IMR-90 (cell line): ENCODE results near the gene HNRNPD. TPM values are rescaled to one million over a fixed set of nuclear protein-coding genes. Genes with fewer than 3 reads are reported as not detected.

ENCODE experiments used
- ATAC-seq: fragments of 200-7000 bp; cut with Tn5 transposase; 2 replicates; pipeline ENCODE4 v1.9.1; 2020; ENCODE audit warnings: low read depth, mild to moderate bottlenecking, moderate library complexity
- BruUV-seq: library from RNA; stranded (reverse); fragments of 400-500 nt; replicated peaks from 2 replicates; lab custom pipeline; 2021; lab: Mats Ljungman, UMichigan
- CTCF ChIA-PET: fragments of 300-600 bp; formaldehyde crosslinking; extraction: SDS; loops from one replicate; lab custom pipeline; 2021; ENCODE audit warnings: antibody characterized with exemption; lab: Yijun Ruan, JAX
- POLR2A ChIA-PET: fragments of 300-600 bp; sonication (Branson Sonifier 250); formaldehyde crosslinking; loops from one replicate; lab custom pipeline; 2022; ENCODE audit warnings: antibody characterized with exemption; ENCODE audit not compliant: unreplicated experiment; lab: Charles Lee
- DNase-seq: peaks from one replicate; pipeline ENCODE4 v3.0.0; 2013
- H2AFZ ChIP-seq: replicated peaks from 2 replicates; pipeline ENCODE3; 2013; ENCODE audit warnings: low read length, mild to moderate bottlenecking; ENCODE audit not compliant: poor library complexity
- H2AK5ac ChIP-seq: 2 replicates; pipeline ENCODE4 v1.6.1; 2013; ENCODE audit warnings: low read depth, low read length, inconsistent platforms
- H2AK9ac ChIP-seq: replicated peaks from 2 replicates; pipeline ENCODE3; 2013; ENCODE audit warnings: mild to moderate bottlenecking, low read depth, low read length, moderate library complexity; ENCODE audit not compliant: poor library complexity
- H2BK120ac ChIP-seq: 2 replicates; pipeline ENCODE4 v1.6.1; 2013; ENCODE audit warnings: low read depth, low read length, inconsistent platforms
- H2BK15ac ChIP-seq: 3 replicates; pipeline ENCODE4 v1.6.1; 2013; ENCODE audit warnings: low read depth, low read length, inconsistent platforms
- H2BK20ac ChIP-seq: 2 replicates; pipeline ENCODE4 v1.6.1; 2013; ENCODE audit warnings: low read depth, mild to moderate bottlenecking, inconsistent platforms, low read length, moderate library complexity
- H2BK5ac ChIP-seq: 2 replicates; pipeline ENCODE4 v1.6.1; 2013; ENCODE audit warnings: mild to moderate bottlenecking, low read depth, low read length, inconsistent platforms; ENCODE audit not compliant: poor library complexity, severe bottlenecking
- H3K14ac ChIP-seq: replicated peaks from 2 replicates; pipeline ENCODE4 v1.6.1; 2013; ENCODE audit warnings: low read depth, low read length, inconsistent platforms
- H3K18ac ChIP-seq: 2 replicates; pipeline ENCODE4 v1.6.1; 2013; ENCODE audit warnings: low read depth, low read length, control low read depth
- H3K23ac ChIP-seq: 2 replicates; pipeline ENCODE4 v1.6.1; 2013; ENCODE audit warnings: low read depth, low read length, inconsistent platforms
- H3K27ac ChIP-seq: 2 replicates; pipeline ENCODE4 v1.5.1; 2013; ENCODE audit warnings: mild to moderate bottlenecking, control low read depth, low read length; ENCODE audit not compliant: insufficient read depth
- H3K27me3 ChIP-seq: 2 replicates; pipeline ENCODE4 v1.6.1; 2013; ENCODE audit warnings: low read length; ENCODE audit not compliant: control insufficient read depth, insufficient read depth
- H3K36me3 ChIP-seq: 2 replicates; pipeline ENCODE4 v1.6.1; 2013; ENCODE audit warnings: low read length, mixed read lengths; ENCODE audit not compliant: control insufficient read depth, insufficient read depth
- H3K4ac ChIP-seq: 2 replicates; pipeline ENCODE4 v1.6.1; 2013; ENCODE audit warnings: low read depth, low read length, inconsistent platforms
- H3K4me1 ChIP-seq: 2 replicates; pipeline ENCODE4 v1.6.1; 2013; ENCODE audit warnings: low read length, mixed read lengths; ENCODE audit not compliant: control insufficient read depth, insufficient read depth
- H3K4me2 ChIP-seq: 2 replicates; pipeline ENCODE4 v1.6.1; 2013; ENCODE audit warnings: low read depth, mild to moderate bottlenecking, control low read depth, low read length, moderate library complexity
- H3K4me3 ChIP-seq: 2 replicates; pipeline ENCODE4 v1.5.1; 2013; ENCODE audit warnings: low read depth, mild to moderate bottlenecking, control low read depth, low read length, moderate library complexity; ENCODE audit not compliant: insufficient read depth
- H3K56ac ChIP-seq: 2 replicates; pipeline ENCODE4 v1.6.1; 2013; ENCODE audit warnings: low read length, inconsistent platforms; ENCODE audit not compliant: insufficient read depth; ENCODE audit errors: extremely low read depth
- H3K79me1 ChIP-seq, 2 experiments: 2 replicates each; pipeline ENCODE4 v1.6.1; 2013; ENCODE audit warnings: low read length in 2 of 2, inconsistent platforms in 1 of 2, low read depth in 1 of 2
- H3K9ac ChIP-seq: 2 replicates; pipeline ENCODE4 v1.6.1; 2013; ENCODE audit warnings: low read depth, low read length, control low read depth
- H3K9me1 ChIP-seq: 2 replicates; pipeline ENCODE4 v1.6.1; 2013; ENCODE audit warnings: low read length, inconsistent platforms; ENCODE audit not compliant: insufficient read depth
- H3K9me3 ChIP-seq: 2 replicates; pipeline ENCODE4 v1.6.1; 2013; ENCODE audit warnings: low read length; ENCODE audit not compliant: control insufficient read depth, insufficient read depth
- H4K20me1 ChIP-seq: 2 replicates; pipeline ENCODE4 v1.6.1; 2013; ENCODE audit warnings: low read length, inconsistent platforms; ENCODE audit not compliant: insufficient read depth
- H4K5ac ChIP-seq: 2 replicates; pipeline ENCODE4 v1.6.1; 2013; ENCODE audit warnings: mild to moderate bottlenecking, low read depth, low read length, control low read depth
- H4K8ac ChIP-seq, 2 experiments: 2 replicates each; pipeline ENCODE4 v1.6.1; 2013; ENCODE audit warnings: low read depth in 2 of 2, low read length in 2 of 2, control low read depth in 1 of 2, inconsistent platforms in 1 of 2
- H4K91ac ChIP-seq: 2 replicates; pipeline ENCODE4 v1.6.1; 2013; ENCODE audit warnings: low read depth, low read length, inconsistent platforms; ENCODE audit not compliant: insufficient read depth
- CEBPB ChIP-seq: IDR thresholded peaks from 2 replicates; pipeline ENCODE4 v1.6.1; 2012; ENCODE audit warnings: low read depth, low read length, improper control_type of control experiment
- WGBS, 2 experiments: methylation state at CpG; one replicate each; pipeline versions ENCODE4 v1.1.5 to v1.1.7; 2013; ENCODE audit warnings: missing lambda C conversion rate in 2 of 2; ENCODE audit not compliant: insufficient read length in 1 of 2; ENCODE audit errors: extremely low coverage in 2 of 2; 5-methylcytosine and 5-hydroxymethylcytosine counted together
- dilution Hi-C: fragments of 300-500 bp; cut with HindIII; formaldehyde crosslinking; loops from one replicate; pipeline ENCODE4 v1.14.3; 2018; ENCODE audit warnings: low sequenced_read_pairs; ENCODE audit not compliant: unreplicated experiment
- in situ Hi-C: fragments of 300-500 bp; cut with MboI; formaldehyde crosslinking; loops from 3 replicates; pipeline ENCODE4 v1.14.3; 2019; ENCODE audit warnings: low sequenced_read_pairs, inconsistent platforms, mixed read lengths
- intact Hi-C: fragments of 100-400 bp; cut with micrococcal nuclease; formaldehyde crosslinking; loops from 2 replicates; pipeline ENCODE4 v1.10.0; 2022
- polyA plus RNA-seq, 3 experiments: library from polyadenylated mRNA; depleted of rRNA; stranded (reverse); fragments of >200 nt; gene quantifications; 2 replicates each; pipeline ENCODE4 v1.2.3, GENCODE V29; 2012; ENCODE audit warnings: low replicate concordance in 1 of 3
- total RNA-seq: library from RNA; depleted of rRNA; stranded (reverse); fragments of >200 nt; gene quantifications from 2 replicates; pipeline ENCODE4 v1.2.3, GENCODE V29; 2012

Gene HNRNPD
- total and polyA plus RNA-seq, 2 of the 4 experiments (the other 2 are of a cell fraction), result 9.7 to 142 TPM

DNA sequence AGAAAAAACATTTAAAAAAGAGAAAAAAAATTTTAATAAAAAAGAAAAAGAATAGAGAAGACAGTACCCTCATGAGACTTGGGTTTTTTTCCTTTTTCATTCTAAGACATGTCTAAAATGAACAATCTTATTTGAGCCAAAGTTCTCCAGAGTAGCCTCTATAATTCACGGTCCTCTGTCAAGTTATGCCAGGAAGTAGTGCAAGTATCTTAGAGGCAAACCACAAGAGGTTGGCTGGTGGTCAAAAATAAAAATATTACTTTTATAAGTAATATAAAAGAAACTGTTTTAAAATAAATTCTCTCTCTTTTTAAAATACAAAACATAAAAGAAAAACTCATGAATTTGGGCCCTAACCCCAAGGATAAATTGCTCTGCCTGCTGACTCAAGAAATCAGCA is 29.9 kb upstream of the HNRNPD start:
- no peaks in the 10 kb centered on the region for H3K79me1 ChIP-seq
- no peak overlapping the region for H3K56ac ChIP-seq
- H2BK15ac ChIP-seq, result no peak overlapping the region
- no peak overlapping the region for H2AFZ ChIP-seq
- no peaks in the 10 kb centered on the region for H3K4me1 ChIP-seq
- no peak overlapping the region for H3K4ac ChIP-seq
- dilution Hi-C loops (no loop called here), in situ Hi-C loops (no loop called here), intact Hi-C loops (no loop called here)
- no peaks in the 10 kb centered on the region for H4K20me1 ChIP-seq
- no peak overlapping the region for H3K14ac ChIP-seq
- no TSS peak for BruUV-seq
- H3K9ac ChIP-seq, result no peak overlapping the region
- WGBS, 2 experiments, result no CpG with 5 or more reads among the region's 1 CpG
- POLR2A ChIA-PET, result no interaction called here
- H3K18ac ChIP-seq, result no peak overlapping the region
- H3K27ac ChIP-seq, result no peak overlapping the region
- H3K36me3 ChIP-seq, result no peaks in the 10 kb centered on the region
- H3K27me3 ChIP-seq, result no peaks in the 10 kb centered on the region
- H3K23ac ChIP-seq, result no peak overlapping the region
- no peak overlapping the region for H4K5ac ChIP-seq
- no peak overlapping the region for H2BK5ac ChIP-seq
- no peak overlapping the region for H3K4me2 ChIP-seq
- H3K9me3 ChIP-seq, result no peaks in the 10 kb centered on the region
- no peak overlapping the region for H2BK120ac ChIP-seq
- no peak overlapping the region for H3K4me3 ChIP-seq
- no peak for TF ChIP-seq CEBPB
- no peak overlapping the region for H2AK9ac ChIP-seq
- no peak for ATAC-seq
- no peak for DNase-seq
- H4K8ac ChIP-seq, result no peak overlapping the region
- CTCF ChIA-PET, result no interaction called here
- no peak overlapping the region for H4K91ac ChIP-seq
- H2BK20ac ChIP-seq, result no peak overlapping the region
- no peaks in the 10 kb centered on the region for H3K9me1 ChIP-seq
- no peak overlapping the region for H2AK5ac ChIP-seq
